WTC11 (cell line): Measurements from ENCODE around the gene ABCC11. TPM values are rescaled to one million over a fixed set of nuclear protein-coding genes. Genes with fewer than 3 reads are reported as not detected.

Experiments
- ATAC-seq: fragments of 200-7000 bp; cut with Tn5 transposase; 2 replicates; pipeline ENCODE4 v1.10.0; 2021; ENCODE audit warnings: mild to moderate bottlenecking, moderate library complexity
- CTCF ChIA-PET: fragments of 300-600 bp; sonication (Branson Sonifier 250); formaldehyde crosslinking; loops from one replicate; lab custom pipeline; 2021; ENCODE audit warnings: antibody characterized with exemption; lab: Charles Lee
- POLR2A ChIA-PET: fragments of 350-600 bp; sonication (Branson Sonifier 250); formaldehyde crosslinking; loops from one replicate; lab custom pipeline; 2021; ENCODE audit warnings: antibody characterized with exemption; lab: Charles Lee
- DNase-seq: peaks from one replicate; pipeline ENCODE4 v3.0.0; 2021; ENCODE audit warnings: low spot score
- H3K27ac Mint-ChIP-seq: 2 replicates; pipeline ENCODE4 v1.8.0; 2021; ENCODE audit warnings: mixed read lengths
- H3K27me3 Mint-ChIP-seq: 2 replicates; pipeline ENCODE4 v1.8.0; 2021; ENCODE audit warnings: low read depth, mild to moderate bottlenecking, moderate library complexity, mixed read lengths
- H3K36me3 Mint-ChIP-seq: 2 replicates; pipeline ENCODE4 v1.8.0; 2021; ENCODE audit warnings: mixed read lengths
- H3K4me1 Mint-ChIP-seq: 2 replicates; pipeline ENCODE4 v1.8.0; 2022; ENCODE audit warnings: mixed read lengths
- H3K4me3 Mint-ChIP-seq: 2 replicates; pipeline ENCODE4 v1.8.0; 2021; ENCODE audit warnings: mild to moderate bottlenecking, moderate library complexity, mixed read lengths
- H3K9me3 Mint-ChIP-seq: 2 replicates; pipeline ENCODE4 v1.8.0; 2021; ENCODE audit warnings: mixed read lengths
- ATF1 ChIP-seq: sonication (generic); formaldehyde crosslinking; IDR thresholded peaks from 2 replicates; pipeline ENCODE4 v1.8.1; 2023; ENCODE audit warnings: mild to moderate bottlenecking, moderate library complexity, missing genetic modification reagents
- ELF4 ChIP-seq: sonication (generic); formaldehyde crosslinking; IDR thresholded peaks from 2 replicates; pipeline ENCODE4 v1.8.1; 2022; ENCODE audit warnings: low read depth, mild to moderate bottlenecking, moderate library complexity, missing genetic modification reagents
- EMX1 ChIP-seq: fragments of 250-450 bp; sonication (Bioruptor Pico); IDR thresholded peaks from 2 replicates; pipeline ENCODE4 v1.8.0; 2021; ENCODE audit warnings: mild to moderate bottlenecking
- ESRRA ChIP-seq: sonication (generic); formaldehyde crosslinking; IDR thresholded peaks from 2 replicates; pipeline ENCODE4 v1.8.1; 2022; ENCODE audit warnings: mild to moderate bottlenecking, missing genetic modification reagents, borderline replicate concordance
- FOXJ3 ChIP-seq: sonication (generic); formaldehyde crosslinking; IDR thresholded peaks from 2 replicates; pipeline ENCODE4 v1.9.0; 2021; ENCODE audit warnings: missing genetic modification reagents, mild to moderate bottlenecking, borderline replicate concordance
- FOXP1 ChIP-seq: sonication (generic); formaldehyde crosslinking; IDR thresholded peaks from 2 replicates; pipeline ENCODE4 v1.8.0; 2022; ENCODE audit warnings: missing genetic modification reagents, mild to moderate bottlenecking, moderate library complexity, borderline replicate concordance
- GRHL2 ChIP-seq: fragments of 250-450 bp; sonication (Bioruptor Pico); IDR thresholded peaks from 2 replicates; pipeline ENCODE4 v1.8.0; 2022; ENCODE audit warnings: mild to moderate bottlenecking, moderate library complexity; ENCODE audit not compliant: insufficient replicate concordance, severe bottlenecking
- NFATC4 ChIP-seq: fragments of 250-450 bp; sonication (Bioruptor Pico); IDR thresholded peaks from 2 replicates; pipeline ENCODE4 v1.9.0; 2021; ENCODE audit warnings: mild to moderate bottlenecking
- RELA ChIP-seq: sonication (generic); formaldehyde crosslinking; IDR thresholded peaks from 2 replicates; pipeline ENCODE4 v1.8.1; 2022; ENCODE audit warnings: missing genetic modification reagents, mild to moderate bottlenecking, borderline replicate concordance
- TP53 ChIP-seq: sonication (generic); formaldehyde crosslinking; IDR thresholded peaks from 2 replicates; pipeline ENCODE4 v1.8.1; 2023; ENCODE audit warnings: mild to moderate bottlenecking, missing genetic modification reagents
- ZNF219 ChIP-seq: sonication (generic); formaldehyde crosslinking; IDR thresholded peaks from 2 replicates; pipeline ENCODE4 v1.8.0; 2023; ENCODE audit warnings: missing genetic modification reagents, mild to moderate bottlenecking, borderline replicate concordance
- ZNF263 ChIP-seq: sonication (generic); formaldehyde crosslinking; IDR thresholded peaks from 2 replicates; pipeline ENCODE4 v1.8.1; 2022; ENCODE audit warnings: low read depth, mild to moderate bottlenecking, moderate library complexity, missing genetic modification reagents
- ZNF512 ChIP-seq: sonication (generic); formaldehyde crosslinking; IDR thresholded peaks from 2 replicates; pipeline ENCODE4 v1.8.1; 2022; ENCODE audit warnings: missing genetic modification reagents, borderline replicate concordance
- total RNA-seq: library from RNA; stranded (reverse); gene quantifications from 3 replicates; pipeline ENCODE4 v1.2.3, GENCODE V29; 2021
- TF ChIP-seq, protein P1 (sequence below): sonication (generic); formaldehyde crosslinking; IDR thresholded peaks from 2 replicates; pipeline ENCODE4 v1.8.1; 2023; ENCODE audit warnings: mild to moderate bottlenecking, missing genetic modification reagents, moderate library complexity
- TF ChIP-seq, protein P2 (sequence below): sonication (generic); formaldehyde crosslinking; IDR thresholded peaks from 2 replicates; pipeline ENCODE4 v1.8.0; 2022; ENCODE audit warnings: mild to moderate bottlenecking, missing genetic modification reagents
- TF ChIP-seq, protein P3 (sequence below): sonication (generic); formaldehyde crosslinking; IDR thresholded peaks from 2 replicates; pipeline ENCODE4 v1.8.0; 2023; ENCODE audit warnings: missing genetic modification reagents
- TF ChIP-seq, protein P4 (sequence below): sonication (generic); formaldehyde crosslinking; IDR thresholded peaks from 2 replicates; pipeline ENCODE4 v1.8.0; 2022; ENCODE audit warnings: mild to moderate bottlenecking, missing genetic modification reagents
- TF ChIP-seq, protein P5 (sequence below): sonication (generic); formaldehyde crosslinking; IDR thresholded peaks from 2 replicates; pipeline ENCODE4 v1.8.1; 2023; ENCODE audit warnings: mild to moderate bottlenecking, missing genetic modification reagents
- TF ChIP-seq, protein P6 (sequence below): sonication (generic); formaldehyde crosslinking; IDR thresholded peaks from 2 replicates; pipeline ENCODE4 v1.8.0; 2023; ENCODE audit warnings: missing genetic modification reagents, mild to moderate bottlenecking, borderline replicate concordance

ABCC11 gene
- total RNA-seq, 1 experiment from 2014 or later, result not detected

- DNase-seq (no peak), ATAC-seq (no peak)
- H3K27ac Mint-ChIP-seq, result no peak overlapping the region
- H3K4me3 Mint-ChIP-seq, result no peak overlapping the region
- no peaks in the 10 kb centered on the region for H3K9me3 Mint-ChIP-seq
- H3K4me1 Mint-ChIP-seq, result no peaks in the 10 kb centered on the region
- no peaks in the 10 kb centered on the region for H3K27me3 Mint-ChIP-seq
- CTCF ChIA-PET, result no interaction called here
- no peaks in the 10 kb centered on the region for H3K36me3 Mint-ChIP-seq
- TF ChIP-seq, protein P1, sequence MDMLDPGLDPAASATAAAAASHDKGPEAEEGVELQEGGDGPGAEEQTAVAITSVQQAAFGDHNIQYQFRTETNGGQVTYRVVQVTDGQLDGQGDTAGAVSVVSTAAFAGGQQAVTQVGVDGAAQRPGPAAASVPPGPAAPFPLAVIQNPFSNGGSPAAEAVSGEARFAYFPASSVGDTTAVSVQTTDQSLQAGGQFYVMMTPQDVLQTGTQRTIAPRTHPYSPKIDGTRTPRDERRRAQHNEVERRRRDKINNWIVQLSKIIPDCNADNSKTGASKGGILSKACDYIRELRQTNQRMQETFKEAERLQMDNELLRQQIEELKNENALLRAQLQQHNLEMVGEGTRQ (CRISPR knock-in tag), result no peak
- TF ChIP-seq FOXP1 (no peak), ELF4 (CRISPR knock-in tag) (no peak), TP53 (CRISPR knock-in tag) (no peak), RELA (CRISPR knock-in tag) (no peak), ZNF263 (no peak)
- TF ChIP-seq, protein P2, sequence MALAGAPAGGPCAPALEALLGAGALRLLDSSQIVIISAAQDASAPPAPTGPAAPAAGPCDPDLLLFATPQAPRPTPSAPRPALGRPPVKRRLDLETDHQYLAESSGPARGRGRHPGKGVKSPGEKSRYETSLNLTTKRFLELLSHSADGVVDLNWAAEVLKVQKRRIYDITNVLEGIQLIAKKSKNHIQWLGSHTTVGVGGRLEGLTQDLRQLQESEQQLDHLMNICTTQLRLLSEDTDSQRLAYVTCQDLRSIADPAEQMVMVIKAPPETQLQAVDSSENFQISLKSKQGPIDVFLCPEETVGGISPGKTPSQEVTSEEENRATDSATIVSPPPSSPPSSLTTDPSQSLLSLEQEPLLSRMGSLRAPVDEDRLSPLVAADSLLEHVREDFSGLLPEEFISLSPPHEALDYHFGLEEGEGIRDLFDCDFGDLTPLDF, result no peak
- TF ChIP-seq, protein P3, sequence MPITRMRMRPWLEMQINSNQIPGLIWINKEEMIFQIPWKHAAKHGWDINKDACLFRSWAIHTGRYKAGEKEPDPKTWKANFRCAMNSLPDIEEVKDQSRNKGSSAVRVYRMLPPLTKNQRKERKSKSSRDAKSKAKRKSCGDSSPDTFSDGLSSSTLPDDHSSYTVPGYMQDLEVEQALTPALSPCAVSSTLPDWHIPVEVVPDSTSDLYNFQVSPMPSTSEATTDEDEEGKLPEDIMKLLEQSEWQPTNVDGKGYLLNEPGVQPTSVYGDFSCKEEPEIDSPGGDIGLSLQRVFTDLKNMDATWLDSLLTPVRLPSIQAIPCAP (CRISPR knock-in tag), result no peak
- POLR2A ChIA-PET, result no interaction called here
Measured at GRCh38 chr16:48180868-48181480, 66.4 kb downstream of the ABCC11 start.

- Mint-ChIP-seq H3K27me3 (no peaks in the 10 kb centered on the region), H3K4me1 (no peaks in the 10 kb centered on the region), H3K9me3 (no peaks in the 10 kb centered on the region), H3K36me3 (no peaks in the 10 kb centered on the region), H3K27ac (no peak overlapping the region), H3K4me3 (no peak overlapping the region)
- ATAC-seq (no peak), DNase-seq (no peak)
- ChIA-PET POLR2A (no interaction called here), CTCF (no interaction called here)
- TF ChIP-seq, protein P4, sequence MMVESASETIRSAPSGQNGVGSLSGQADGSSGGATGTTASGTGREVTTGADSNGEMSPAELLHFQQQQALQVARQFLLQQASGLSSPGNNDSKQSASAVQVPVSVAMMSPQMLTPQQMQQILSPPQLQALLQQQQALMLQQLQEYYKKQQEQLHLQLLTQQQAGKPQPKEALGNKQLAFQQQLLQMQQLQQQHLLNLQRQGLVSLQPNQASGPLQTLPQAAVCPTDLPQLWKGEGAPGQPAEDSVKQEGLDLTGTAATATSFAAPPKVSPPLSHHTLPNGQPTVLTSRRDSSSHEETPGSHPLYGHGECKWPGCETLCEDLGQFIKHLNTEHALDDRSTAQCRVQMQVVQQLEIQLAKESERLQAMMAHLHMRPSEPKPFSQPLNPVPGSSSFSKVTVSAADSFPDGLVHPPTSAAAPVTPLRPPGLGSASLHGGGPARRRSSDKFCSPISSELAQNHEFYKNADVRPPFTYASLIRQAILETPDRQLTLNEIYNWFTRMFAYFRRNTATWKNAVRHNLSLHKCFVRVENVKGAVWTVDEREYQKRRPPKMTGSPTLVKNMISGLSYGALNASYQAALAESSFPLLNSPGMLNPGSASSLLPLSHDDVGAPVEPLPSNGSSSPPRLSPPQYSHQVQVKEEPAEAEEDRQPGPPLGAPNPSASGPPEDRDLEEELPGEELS (CRISPR knock-in tag), result no peak
- TF ChIP-seq FOXJ3 (CRISPR knock-in tag), result no peak
- TF ChIP-seq ZNF512 (CRISPR knock-in tag), result no peak
- no peak for TF ChIP-seq ATF1 (CRISPR knock-in tag)
- no peak for TF ChIP-seq ZNF219
- TF ChIP-seq, protein P3 (CRISPR knock-in tag), result no peak
- no peak for TF ChIP-seq NFATC4 (CRISPR knock-in tag)
- TF ChIP-seq ESRRA (CRISPR knock-in tag), result no peak
- TF ChIP-seq EMX1 (CRISPR knock-in tag), result no peak
- no peak for TF ChIP-seq GRHL2 (CRISPR knock-in tag)
- TF ChIP-seq, protein P5, sequence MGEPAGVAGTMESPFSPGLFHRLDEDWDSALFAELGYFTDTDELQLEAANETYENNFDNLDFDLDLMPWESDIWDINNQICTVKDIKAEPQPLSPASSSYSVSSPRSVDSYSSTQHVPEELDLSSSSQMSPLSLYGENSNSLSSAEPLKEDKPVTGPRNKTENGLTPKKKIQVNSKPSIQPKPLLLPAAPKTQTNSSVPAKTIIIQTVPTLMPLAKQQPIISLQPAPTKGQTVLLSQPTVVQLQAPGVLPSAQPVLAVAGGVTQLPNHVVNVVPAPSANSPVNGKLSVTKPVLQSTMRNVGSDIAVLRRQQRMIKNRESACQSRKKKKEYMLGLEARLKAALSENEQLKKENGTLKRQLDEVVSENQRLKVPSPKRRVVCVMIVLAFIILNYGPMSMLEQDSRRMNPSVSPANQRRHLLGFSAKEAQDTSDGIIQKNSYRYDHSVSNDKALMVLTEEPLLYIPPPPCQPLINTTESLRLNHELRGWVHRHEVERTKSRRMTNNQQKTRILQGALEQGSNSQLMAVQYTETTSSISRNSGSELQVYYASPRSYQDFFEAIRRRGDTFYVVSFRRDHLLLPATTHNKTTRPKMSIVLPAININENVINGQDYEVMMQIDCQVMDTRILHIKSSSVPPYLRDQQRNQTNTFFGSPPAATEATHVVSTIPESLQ (CRISPR knock-in tag), result no peak
- no peak for TF ChIP-seq FOXP1
- TF ChIP-seq, protein P6, sequence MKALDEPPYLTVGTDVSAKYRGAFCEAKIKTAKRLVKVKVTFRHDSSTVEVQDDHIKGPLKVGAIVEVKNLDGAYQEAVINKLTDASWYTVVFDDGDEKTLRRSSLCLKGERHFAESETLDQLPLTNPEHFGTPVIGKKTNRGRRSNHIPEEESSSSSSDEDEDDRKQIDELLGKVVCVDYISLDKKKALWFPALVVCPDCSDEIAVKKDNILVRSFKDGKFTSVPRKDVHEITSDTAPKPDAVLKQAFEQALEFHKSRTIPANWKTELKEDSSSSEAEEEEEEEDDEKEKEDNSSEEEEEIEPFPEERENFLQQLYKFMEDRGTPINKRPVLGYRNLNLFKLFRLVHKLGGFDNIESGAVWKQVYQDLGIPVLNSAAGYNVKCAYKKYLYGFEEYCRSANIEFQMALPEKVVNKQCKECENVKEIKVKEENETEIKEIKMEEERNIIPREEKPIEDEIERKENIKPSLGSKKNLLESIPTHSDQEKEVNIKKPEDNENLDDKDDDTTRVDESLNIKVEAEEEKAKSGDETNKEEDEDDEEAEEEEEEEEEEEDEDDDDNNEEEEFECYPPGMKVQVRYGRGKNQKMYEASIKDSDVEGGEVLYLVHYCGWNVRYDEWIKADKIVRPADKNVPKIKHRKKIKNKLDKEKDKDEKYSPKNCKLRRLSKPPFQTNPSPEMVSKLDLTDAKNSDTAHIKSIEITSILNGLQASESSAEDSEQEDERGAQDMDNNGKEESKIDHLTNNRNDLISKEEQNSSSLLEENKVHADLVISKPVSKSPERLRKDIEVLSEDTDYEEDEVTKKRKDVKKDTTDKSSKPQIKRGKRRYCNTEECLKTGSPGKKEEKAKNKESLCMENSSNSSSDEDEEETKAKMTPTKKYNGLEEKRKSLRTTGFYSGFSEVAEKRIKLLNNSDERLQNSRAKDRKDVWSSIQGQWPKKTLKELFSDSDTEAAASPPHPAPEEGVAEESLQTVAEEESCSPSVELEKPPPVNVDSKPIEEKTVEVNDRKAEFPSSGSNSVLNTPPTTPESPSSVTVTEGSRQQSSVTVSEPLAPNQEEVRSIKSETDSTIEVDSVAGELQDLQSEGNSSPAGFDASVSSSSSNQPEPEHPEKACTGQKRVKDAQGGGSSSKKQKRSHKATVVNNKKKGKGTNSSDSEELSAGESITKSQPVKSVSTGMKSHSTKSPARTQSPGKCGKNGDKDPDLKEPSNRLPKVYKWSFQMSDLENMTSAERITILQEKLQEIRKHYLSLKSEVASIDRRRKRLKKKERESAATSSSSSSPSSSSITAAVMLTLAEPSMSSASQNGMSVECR (CRISPR knock-in tag), result no peak
Measured at GRCh38 chr16:48176635-48177408, 70.5 kb downstream of the ABCC11 start.
